NT2/D1 (cell line): Measurements from ENCODE around the gene CLSTN2.

ENCODE experiments used
- SUZ12 ChIP-seq: IDR thresholded peaks from 2 replicates; pipeline ENCODE4 v1.6.1; 2011; ENCODE audit not compliant: insufficient read length, insufficient read depth; ENCODE audit errors: extremely low read depth
- YY1 ChIP-seq: IDR thresholded peaks from 2 replicates; pipeline ENCODE4 v1.6.1; 2011; ENCODE audit not compliant: insufficient read length, insufficient read depth
- ZNF274 ChIP-seq: IDR thresholded peaks from 2 replicates; pipeline ENCODE4 v1.6.1; 2011; ENCODE audit warnings: mild to moderate bottlenecking, low read depth, low read length

DNA sequence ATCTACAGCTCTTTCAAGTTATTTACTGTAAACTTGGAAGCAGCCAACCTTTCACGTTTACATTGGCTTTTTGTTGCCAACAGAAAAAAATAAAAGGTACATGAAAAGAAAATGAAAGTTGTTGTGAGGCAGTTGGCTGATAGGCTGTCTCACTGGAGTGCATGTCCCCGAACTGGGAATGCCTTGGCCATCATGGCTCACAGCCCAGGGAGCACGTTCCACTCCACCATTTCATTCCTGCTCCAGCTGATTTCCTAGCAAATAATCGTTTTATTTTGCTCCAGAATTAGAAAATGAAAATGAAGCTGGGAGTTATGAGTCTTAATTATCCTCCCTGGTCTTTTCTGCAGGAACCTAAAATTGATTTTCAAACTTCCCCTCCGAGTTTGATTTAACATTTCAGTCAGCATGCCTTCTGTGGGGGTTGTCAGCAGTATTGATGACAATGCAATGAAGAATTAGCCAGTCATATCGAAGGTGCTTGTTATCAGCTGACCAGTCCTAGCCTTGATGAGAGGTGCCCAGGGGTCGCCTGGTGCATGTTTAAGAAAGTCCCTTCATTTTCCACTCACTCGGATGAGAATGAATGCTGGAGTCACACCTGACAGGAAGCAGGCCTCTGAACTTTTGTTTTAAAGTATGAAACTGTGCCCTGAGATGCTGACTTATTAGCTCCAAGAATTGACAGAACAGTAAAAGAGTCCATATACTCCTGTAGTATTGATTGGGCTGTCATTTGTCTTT is 449.2 kb downstream of the CLSTN2 start:
- TF ChIP-seq YY1: no peak
- no peak for TF ChIP-seq ZNF274
- no peak for TF ChIP-seq SUZ12
